H9 (cell line): ENCODE data around the gene SLC6A18. TPM values are rescaled to one million over a fixed set of nuclear protein-coding genes. Genes with fewer than 3 reads are reported as not detected.

Experiments
- DNase-seq: peaks from one replicate; pipeline ENCODE4 v3.0.0-alpha.2; 2017
- H2AFZ ChIP-seq: one replicate; pipeline ENCODE4 v1.6.1; 2013; ENCODE audit warnings: mild to moderate bottlenecking, low read length, control low read depth, moderate library complexity
- H2AK5ac ChIP-seq: 2 replicates; pipeline ENCODE4 v1.6.1; 2013; ENCODE audit warnings: low read length, control low read depth, mixed read lengths; ENCODE audit not compliant: insufficient read length
- H2BK120ac ChIP-seq: one replicate; pipeline ENCODE4 v1.6.1; 2013; ENCODE audit warnings: low read depth, mild to moderate bottlenecking, low read length, control low read depth, inconsistent platforms; ENCODE audit not compliant: poor library complexity, severe bottlenecking
- H2BK12ac ChIP-seq: 2 replicates; pipeline ENCODE4 v1.6.1; 2013; ENCODE audit warnings: low read length, control low read depth, mixed read lengths, low read depth; ENCODE audit not compliant: insufficient read length
- H2BK15ac ChIP-seq: 2 replicates; pipeline ENCODE4 v1.6.1; 2013; ENCODE audit warnings: low read depth, low read length, control low read depth
- H2BK20ac ChIP-seq: one replicate; pipeline ENCODE4 v1.6.1; 2013; ENCODE audit warnings: low read depth, mild to moderate bottlenecking, low read length, control low read depth, inconsistent platforms; ENCODE audit not compliant: poor library complexity, severe bottlenecking
- H2BK5ac ChIP-seq: 2 replicates; pipeline ENCODE4 v1.6.1; 2013; ENCODE audit warnings: low read length, control low read depth, mixed read lengths; ENCODE audit not compliant: insufficient read length
- H3K14ac ChIP-seq: 2 replicates; pipeline ENCODE4 v1.6.1; 2013; ENCODE audit warnings: low read length, control low read depth; ENCODE audit not compliant: insufficient read depth
- H3K18ac ChIP-seq: 2 replicates; pipeline ENCODE4 v1.6.1; 2013; ENCODE audit warnings: low read depth, mild to moderate bottlenecking, mixed read lengths, low read length, control low read depth; ENCODE audit not compliant: insufficient read length
- H3K23ac ChIP-seq: 2 replicates; pipeline ENCODE4 v1.6.1; 2013; ENCODE audit warnings: low read length, control low read depth, mixed read lengths, low read depth; ENCODE audit not compliant: insufficient read length
- H3K23me2 ChIP-seq: 2 replicates; pipeline ENCODE4 v1.6.1; 2013; ENCODE audit warnings: low read depth, mild to moderate bottlenecking, mixed read lengths, low read length, control low read depth; ENCODE audit not compliant: insufficient read length, poor library complexity, severe bottlenecking
- H3K27ac ChIP-seq: 2 replicates; pipeline ENCODE4 v1.5.1; 2013; ENCODE audit warnings: low read length, control low read depth, mixed read lengths, low read depth; ENCODE audit not compliant: insufficient read length
- H3K27me3 ChIP-seq: 2 replicates; pipeline ENCODE4 v1.6.1; 2013; ENCODE audit warnings: low read length, control low read depth, inconsistent platforms; ENCODE audit not compliant: insufficient read depth
- H3K4ac ChIP-seq: 2 replicates; pipeline ENCODE4 v1.6.1; 2013; ENCODE audit warnings: low read depth, mild to moderate bottlenecking, control low read depth, inconsistent platforms, low read length, moderate library complexity
- H3K4me1 ChIP-seq: 2 replicates; pipeline ENCODE4 v1.6.1; 2013; ENCODE audit warnings: low read length, control low read depth, inconsistent platforms; ENCODE audit not compliant: insufficient read depth
- H3K4me2 ChIP-seq: 2 replicates; pipeline ENCODE4 v1.6.1; 2013; ENCODE audit warnings: low read length, control low read depth, mixed read lengths; ENCODE audit not compliant: insufficient read length, insufficient read depth
- H3K56ac ChIP-seq: 2 replicates; pipeline ENCODE4 v1.6.1; 2013; ENCODE audit warnings: low read depth, mild to moderate bottlenecking, mixed read lengths, low read length, control low read depth; ENCODE audit not compliant: insufficient read length
- H3K79me1 ChIP-seq: 2 replicates; pipeline ENCODE4 v1.6.1; 2013; ENCODE audit warnings: low read depth, mild to moderate bottlenecking, moderate library complexity, low read length, control low read depth, inconsistent platforms; ENCODE audit not compliant: insufficient read depth, poor library complexity, severe bottlenecking
- H3K79me2 ChIP-seq: 2 replicates; pipeline ENCODE4 v1.6.1; 2013; ENCODE audit warnings: low read length, control low read depth, inconsistent platforms; ENCODE audit not compliant: insufficient read depth
- H3K9ac ChIP-seq: 2 replicates; pipeline ENCODE4 v1.6.1; 2013; ENCODE audit warnings: low read length, control low read depth, mixed read lengths; ENCODE audit not compliant: insufficient read length; ENCODE audit errors: extremely low read depth
- H3K9me3 ChIP-seq: one replicate; pipeline ENCODE4 v1.6.1; 2013; ENCODE audit warnings: low read depth, low read length, inconsistent platforms; ENCODE audit not compliant: control insufficient read depth
- H3T11ph ChIP-seq: one replicate; pipeline ENCODE4 v1.6.1; 2013; ENCODE audit warnings: mild to moderate bottlenecking, low read length, control low read depth, inconsistent platforms
- H4K20me1 ChIP-seq: one replicate; pipeline ENCODE4 v1.6.1; 2013; ENCODE audit not compliant: control insufficient read depth, insufficient read length, insufficient read depth
- H4K5ac ChIP-seq: 2 replicates; pipeline ENCODE4 v1.6.1; 2013; ENCODE audit warnings: low read depth, mild to moderate bottlenecking, mixed read lengths, low read length, control low read depth; ENCODE audit not compliant: insufficient read length
- H4K8ac ChIP-seq: replicated peaks from 2 replicates; pipeline ENCODE4 v1.6.1; 2013; ENCODE audit warnings: low read length, control low read depth, mixed read lengths, low read depth; ENCODE audit not compliant: insufficient read length
- H4K91ac ChIP-seq: 2 replicates; pipeline ENCODE4 v1.6.1; 2013; ENCODE audit warnings: low read depth, mild to moderate bottlenecking, moderate library complexity, mixed read lengths, low read length, control low read depth; ENCODE audit not compliant: insufficient read length
- H3K27ac Mint-ChIP-seq, 3 experiments: 2 replicates in 2 of 3; 3 replicates in 1 of 3; pipeline ENCODE4 v1.8.0; 2020 to 2021; ENCODE audit warnings: mixed read lengths in 3 of 3, mild to moderate bottlenecking in 1 of 3, moderate library complexity in 1 of 3
- H3K27me3 Mint-ChIP-seq: 2 replicates; pipeline ENCODE4 v1.8.0; 2021; ENCODE audit warnings: low read depth, mild to moderate bottlenecking, moderate library complexity, mixed read lengths
- H3K36me3 Mint-ChIP-seq, 3 experiments: 2 replicates in 2 of 3; 3 replicates in 1 of 3; pipeline ENCODE4 v1.8.0; 2020 to 2021; ENCODE audit warnings: low read depth in 3 of 3, mixed read lengths in 3 of 3; ENCODE audit not compliant: insufficient read depth in 1 of 3
- H3K4me1 Mint-ChIP-seq, 2 experiments: 2 replicates each; pipeline ENCODE4 v1.8.0; 2020; ENCODE audit warnings: mixed read lengths in 2 of 2
- H3K4me3 Mint-ChIP-seq, 2 experiments: 2 replicates in 1 of 2; 3 replicates in 1 of 2; pipeline ENCODE4 v1.8.0; 2020 to 2021; ENCODE audit warnings: mild to moderate bottlenecking in 2 of 2, mixed read lengths in 2 of 2, moderate library complexity in 1 of 2
- H3K9me3 Mint-ChIP-seq, 2 experiments: 2 replicates in 1 of 2; 3 replicates in 1 of 2; pipeline ENCODE4 v1.8.0; 2020; ENCODE audit warnings: mild to moderate bottlenecking in 2 of 2, mixed read lengths in 2 of 2, moderate library complexity in 1 of 2
- WGBS: extraction: QIAGEN DNeasy Blood & Tissue Kit; methylation state at CpG from one replicate; pipeline ENCODE4 v1.1.7; 2013; ENCODE audit warnings: missing lambda C conversion rate, low lambda C conversion rate, mixed read lengths; ENCODE audit not compliant: insufficient read length; ENCODE audit errors: extremely low coverage; 5-methylcytosine and 5-hydroxymethylcytosine counted together
- total RNA-seq: library from RNA; stranded (reverse); gene quantifications from 2 replicates; pipeline ENCODE4 v1.2.1, GENCODE V29; 2021
- TF ChIP-seq, protein P1 (sequence below): fragments of 200-600 bp; sonication (generic); conservative IDR thresholded peaks from 3 replicates; pipeline ENCODE4 v1.8.0; 2021; ENCODE audit warnings: antibody characterized with exemption, mild to moderate bottlenecking

SLC6A18 gene
- total RNA-seq, 1 experiment from 2014 or later = not detected

DNA sequence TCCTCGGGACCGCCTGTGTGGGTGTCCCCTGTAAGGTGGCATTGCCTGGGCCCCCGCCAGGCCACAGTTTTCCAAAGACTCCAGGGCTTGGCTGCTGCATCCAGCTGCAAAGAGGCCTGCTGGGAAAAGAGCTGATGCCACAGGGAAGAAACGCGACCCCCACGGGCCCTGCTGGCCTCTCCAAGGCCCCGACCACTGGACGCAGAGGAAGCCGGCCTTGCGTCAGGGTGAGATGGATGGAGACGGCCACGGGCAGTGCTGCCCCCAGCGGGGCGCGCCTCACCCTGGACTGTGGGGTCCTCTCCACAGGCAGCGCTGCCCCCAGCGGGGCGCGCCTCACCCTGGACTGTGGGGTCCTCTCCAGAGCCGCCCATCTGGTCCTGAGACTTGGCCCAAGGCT is 45.1 kb upstream of the SLC6A18 start:
- WGBS = no CpG with 5 or more reads among the region's 20 CpGs
- H3K36me3 Mint-ChIP-seq = no peaks in the 10 kb centered on the region

More for the DNA sequence above, 45.1 kb upstream of the SLC6A18 start:
- Mint-ChIP-seq H3K4me1 (peaks cover 0 to 2% of the 10 kb centered on the region in 2 experiments; a peak in 2 of 4 replicates), H3K27me3 (no peaks in the 10 kb centered on the region; the same call in 1 of the 2 replicates), H3K9me3 (no peaks in the 10 kb centered on the region), H3K27ac (no peak overlapping the region), H3K4me3 (no peak overlapping the region)
- Histone ChIP-seq H3K79me1 (no peaks in the 10 kb centered on the region), H3K27ac (no peak overlapping the region), H4K5ac (no peak overlapping the region), H4K8ac (no peak overlapping the region), H2AK5ac (no peak overlapping the region), H3K4ac (no peak overlapping the region), H3K56ac (no peak overlapping the region), H3K4me2 (no peak overlapping the region), H3K9ac (no peak overlapping the region), H4K20me1 (no peaks in the 10 kb centered on the region), H2BK20ac (no peak overlapping the region), H3K23me2 (no peaks in the 10 kb centered on the region), H3K4me1 (no peaks in the 10 kb centered on the region), H3K79me2 (no peaks in the 10 kb centered on the region), H3K14ac (no peak overlapping the region), H4K91ac (no peak overlapping the region), H3K9me3 (no peaks in the 10 kb centered on the region), H2BK15ac (no peak overlapping the region), H3K23ac (no peak overlapping the region), H3K27me3 (no peaks in the 10 kb centered on the region), H3K18ac (no peak overlapping the region), H2BK120ac (no peak overlapping the region), H2BK5ac (no peak overlapping the region), H2AFZ (no peak overlapping the region), H2BK12ac (no peak overlapping the region), H3T11ph (no peak overlapping the region)
- DNase-seq = no peak
- TF ChIP-seq, protein P1, sequence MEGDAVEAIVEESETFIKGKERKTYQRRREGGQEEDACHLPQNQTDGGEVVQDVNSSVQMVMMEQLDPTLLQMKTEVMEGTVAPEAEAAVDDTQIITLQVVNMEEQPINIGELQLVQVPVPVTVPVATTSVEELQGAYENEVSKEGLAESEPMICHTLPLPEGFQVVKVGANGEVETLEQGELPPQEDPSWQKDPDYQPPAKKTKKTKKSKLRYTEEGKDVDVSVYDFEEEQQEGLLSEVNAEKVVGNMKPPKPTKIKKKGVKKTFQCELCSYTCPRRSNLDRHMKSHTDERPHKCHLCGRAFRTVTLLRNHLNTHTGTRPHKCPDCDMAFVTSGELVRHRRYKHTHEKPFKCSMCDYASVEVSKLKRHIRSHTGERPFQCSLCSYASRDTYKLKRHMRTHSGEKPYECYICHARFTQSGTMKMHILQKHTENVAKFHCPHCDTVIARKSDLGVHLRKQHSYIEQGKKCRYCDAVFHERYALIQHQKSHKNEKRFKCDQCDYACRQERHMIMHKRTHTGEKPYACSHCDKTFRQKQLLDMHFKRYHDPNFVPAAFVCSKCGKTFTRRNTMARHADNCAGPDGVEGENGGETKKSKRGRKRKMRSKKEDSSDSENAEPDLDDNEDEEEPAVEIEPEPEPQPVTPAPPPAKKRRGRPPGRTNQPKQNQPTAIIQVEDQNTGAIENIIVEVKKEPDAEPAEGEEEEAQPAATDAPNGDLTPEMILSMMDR = no peak
